DOHH2 (cell line): ENCODE data around the gene DENND1A.

ENCODE experiments used
- CTCF ChIP-seq: fragments of 200-600 bp; sonication (generic); IDR thresholded peaks from one replicate; pipeline ENCODE4 v1.5.1; 2014; ENCODE audit warnings: antibody characterized with exemption, mild to moderate bottlenecking, low read depth, low read length; ENCODE audit not compliant: poor library complexity, severe bottlenecking
- EZH2phosphoT487 ChIP-seq: fragments of 200-600 bp; sonication (generic); IDR thresholded peaks from 2 replicates; pipeline ENCODE4 v1.6.1; 2017; ENCODE audit warnings: borderline replicate concordance, mild to moderate bottlenecking, antibody characterized with exemption, low read length, moderate library complexity, mixed read lengths

GRCh38 chr9:123739902-123740301, 190.0 kb downstream of the DENND1A start:
- TF ChIP-seq CTCF (no peak), EZH2phosphoT487 (no peak)
